ENCODE measurements around the gene AHCYL2. TPM values are rescaled to one million over a fixed set of nuclear protein-coding genes. Genes with fewer than 3 reads are reported as not detected.

Gene AHCYL2
- total and polyA plus RNA-seq, 12 donors, result 2.5 to 7.7 (median 5.6) TPM

GRCh38 chr7:129307592-129307991, 82.8 kb downstream of the AHCYL2 start:
- Histone ChIP-seq H3K4me3 (no peak overlapping the region), H3K36me3 (no peaks in the 10 kb centered on the region), H3K27ac (no peak overlapping the region), H3K27me3 (no peaks in the 10 kb centered on the region), H3K4me1 (peaks cover 0 to 10% (median 0%) of the 10 kb centered on the region in 9 donors), H3K9me3 (peaks cover 0 to 16% (median 0%) of the 10 kb centered on the region in 11 donors)
- DNase-seq (no peak), ATAC-seq (peak in 4 of 8 donors; percentile 9 to 28 (median 16))
- no peak for TF ChIP-seq CTCF (IDR thresholded peaks at IDR 0.05)
- intact Hi-C loops (cut with DNase I), result no loop called here
- WGBS, 2 donors, result 88 to 97% methylated on average over 3 of the region's 3 CpGs

DNA sequence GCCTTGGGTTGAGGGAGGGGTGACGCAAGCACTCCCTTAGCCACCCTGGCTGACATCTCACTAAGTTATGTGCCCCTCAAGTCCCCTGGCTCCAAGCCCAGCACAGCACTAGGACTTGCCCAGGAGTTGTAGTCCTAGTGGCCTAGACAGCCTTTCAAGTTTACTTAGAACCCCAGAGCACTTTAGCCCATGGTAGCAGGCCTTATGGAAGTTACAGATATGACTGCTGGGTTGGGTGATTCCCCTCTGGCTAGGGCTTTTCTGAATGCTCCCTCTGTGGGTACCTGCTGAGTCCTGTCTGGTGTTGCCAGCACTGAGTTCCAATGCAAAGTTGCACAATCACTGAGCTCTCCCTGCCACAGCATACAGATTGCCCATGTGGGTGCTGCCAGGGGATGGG, 83.2 kb downstream of the AHCYL2 start:
- peak; percentile 23 to 42 for DNase-seq
- peak in 7 of 8 donors; percentile 62 to 90 (median 81) for ATAC-seq
- intact Hi-C loops (cut with DNase I), result no loop called here
- WGBS, 2 donors, result 90 to 91% methylated on average over 1 of the region's 1 CpG
- H3K27ac ChIP-seq, result no peak overlapping the region
- H3K4me3 ChIP-seq, result no peak overlapping the region
- H3K9me3 ChIP-seq, result peaks cover 0 to 16% (median 0%) of the 10 kb centered on the region in 11 donors
- H3K36me3 ChIP-seq, result no peaks in the 10 kb centered on the region
- TF ChIP-seq CTCF (IDR thresholded peaks at IDR 0.05), result no peak
- peaks cover 0 to 10% (median 0%) of the 10 kb centered on the region in 9 donors for H3K4me1 ChIP-seq
- no peaks in the 10 kb centered on the region for H3K27me3 ChIP-seq

DNA sequence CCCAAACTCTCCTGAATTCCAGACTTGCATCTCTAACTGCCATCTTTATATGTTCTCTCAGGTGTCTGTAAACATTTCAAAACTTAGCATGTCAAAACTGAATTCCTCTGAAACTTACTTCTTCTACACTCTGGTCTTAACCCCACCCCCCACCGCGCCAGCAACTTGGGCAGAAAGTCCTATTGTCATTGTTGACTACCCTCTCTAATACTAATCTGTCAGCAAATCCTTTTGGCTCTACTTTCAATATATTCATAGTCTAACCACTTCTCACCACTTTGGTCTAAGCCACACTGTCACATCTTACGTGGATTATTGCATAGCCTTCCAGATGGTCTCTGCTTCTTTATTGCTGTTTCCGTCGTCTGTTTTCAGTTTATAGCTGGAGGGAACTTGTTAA, 86.6 kb downstream of the AHCYL2 start:
- DNase-seq (no peak), ATAC-seq (no peak)
- intact Hi-C loops (cut with DNase I), result no loop called here
- H3K36me3 ChIP-seq, result no peaks in the 10 kb centered on the region
- H3K27me3 ChIP-seq, result no peaks in the 10 kb centered on the region
- no peak for TF ChIP-seq CTCF (IDR thresholded peaks at IDR 0.05)
- no peaks in the 10 kb centered on the region for H3K9me3 ChIP-seq
- no peak overlapping the region for H3K4me3 ChIP-seq
- no peak overlapping the region for H3K27ac ChIP-seq
- peaks cover 0 to 19% (median 3%) of the 10 kb centered on the region in 9 donors for H3K4me1 ChIP-seq
- WGBS, 2 donors, result 94 to 95% methylated on average over 5 of the region's 5 CpGs

DNA sequence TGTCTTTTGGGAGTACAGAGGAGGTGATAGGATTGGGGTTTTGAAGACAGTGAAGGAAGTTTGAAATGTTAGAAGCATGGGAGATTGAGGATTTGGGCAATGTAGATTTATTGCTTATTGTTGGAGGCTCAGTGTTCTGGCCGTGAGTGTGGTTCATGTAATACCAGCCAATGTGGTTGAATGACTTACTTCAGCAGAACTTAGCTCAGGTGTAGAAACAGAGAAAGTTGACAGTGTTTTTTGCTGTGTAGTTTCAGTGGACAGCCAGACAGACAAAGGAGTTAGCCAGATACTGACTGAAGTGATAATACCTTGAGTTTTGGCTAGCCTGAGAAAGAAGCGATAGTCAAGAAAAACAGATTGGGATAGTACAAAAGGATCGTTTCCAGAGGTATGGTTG, 88.5 kb downstream of the AHCYL2 start:
- Histone ChIP-seq H3K36me3 (no peaks in the 10 kb centered on the region), H3K9me3 (no peaks in the 10 kb centered on the region), H3K27me3 (no peaks in the 10 kb centered on the region), H3K4me3 (no peak overlapping the region), H3K4me1 (peaks cover 0 to 19% (median 7%) of the 10 kb centered on the region in 9 donors), H3K27ac (no peak overlapping the region)
- WGBS, 2 donors, result 93 to 97% methylated on average over 3 of the region's 3 CpGs
- no peak for TF ChIP-seq CTCF (IDR thresholded peaks at IDR 0.05)
- ATAC-seq (no peak), DNase-seq (no peak)
- intact Hi-C loops (cut with DNase I), result no loop called here

All from heart right ventricle (tissue), 16 donors.